GM21360 (cell line): ENCODE data around the gene AGGF1.
"Not testable (repeated sequence)": the region's sequence is repeated elsewhere in the genome, so short reads cannot be mapped to it uniquely, and the experiment has no call there.

Experiments used
- ATAC-seq: cut with Tn5 transposase; IDR thresholded peaks from one replicate; pipeline ENCODE4 v1.9.1; 2021; ENCODE audit warnings: mild to moderate bottlenecking, moderate library complexity; ENCODE audit not compliant: unreplicated experiment

AGGF1 gene

GRCh38 chr5:77030097-77031071 lies at the start of gene AGGF1:
AGGF1 (plus strand) TSS chr5:77030404; CDS start chr5:77030767, 363 bp downstream.
- ATAC-seq: peak; percentile 94

- no peak for ATAC-seq
Observed at GRCh38 chr5:76980518-76981144, 49.6 kb upstream of the AGGF1 start.

- no peak for ATAC-seq
Observed at GRCh38 chr5:76982450-76982849, 47.8 kb upstream of the AGGF1 start.

- ATAC-seq: no peak
Observed at GRCh38 chr5:76983468-76983867, 46.7 kb upstream of the AGGF1 start.

GRCh38 chr5:76986825-76987526 lies 43.2 kb upstream of the AGGF1 start:
- ATAC-seq: no peak

- no peak for ATAC-seq
Observed at GRCh38 chr5:76990899-76991459, 39.2 kb upstream of the AGGF1 start.

- ATAC-seq: not testable (repeated sequence)
Observed at GRCh38 chr5:76993436-76993835, 36.8 kb upstream of the AGGF1 start.

- ATAC-seq: no peak
Observed at GRCh38 chr5:76994337-76994736, 35.9 kb upstream of the AGGF1 start.

GRCh38 chr5:76998251-76998650 lies 32.0 kb upstream of the AGGF1 start:
- ATAC-seq: not testable (repeated sequence)

GRCh38 chr5:76999451-76999850 lies 30.8 kb upstream of the AGGF1 start:
- ATAC-seq: no peak

- ATAC-seq: no peak
Observed at GRCh38 chr5:77003246-77003645, 27.0 kb upstream of the AGGF1 start.

GRCh38 chr5:77006124-77006523 lies 24.1 kb upstream of the AGGF1 start:
- ATAC-seq: no peak

- no peak for ATAC-seq
Observed at GRCh38 chr5:77008413-77008812, 21.8 kb upstream of the AGGF1 start.

- ATAC-seq: no peak
Observed at GRCh38 chr5:77010243-77010642, 20.0 kb upstream of the AGGF1 start.

GRCh38 chr5:77011498-77011897 lies 18.7 kb upstream of the AGGF1 start:
- ATAC-seq: no peak

- no peak for ATAC-seq
Observed at GRCh38 chr5:77012601-77013000, 17.6 kb upstream of the AGGF1 start.

GRCh38 chr5:77015938-77016569 lies 14.2 kb upstream of the AGGF1 start:
- ATAC-seq: no peak

GRCh38 chr5:77016962-77017361 lies 13.2 kb upstream of the AGGF1 start:
- no peak for ATAC-seq

GRCh38 chr5:77017668-77018067 lies 12.5 kb upstream of the AGGF1 start:
- no peak for ATAC-seq

- no peak for ATAC-seq
Observed at GRCh38 chr5:77022511-77023417, 7.4 kb upstream of the AGGF1 start.
